Measurements from ENCODE around the gene FGD4.

Gene FGD4

DNA sequence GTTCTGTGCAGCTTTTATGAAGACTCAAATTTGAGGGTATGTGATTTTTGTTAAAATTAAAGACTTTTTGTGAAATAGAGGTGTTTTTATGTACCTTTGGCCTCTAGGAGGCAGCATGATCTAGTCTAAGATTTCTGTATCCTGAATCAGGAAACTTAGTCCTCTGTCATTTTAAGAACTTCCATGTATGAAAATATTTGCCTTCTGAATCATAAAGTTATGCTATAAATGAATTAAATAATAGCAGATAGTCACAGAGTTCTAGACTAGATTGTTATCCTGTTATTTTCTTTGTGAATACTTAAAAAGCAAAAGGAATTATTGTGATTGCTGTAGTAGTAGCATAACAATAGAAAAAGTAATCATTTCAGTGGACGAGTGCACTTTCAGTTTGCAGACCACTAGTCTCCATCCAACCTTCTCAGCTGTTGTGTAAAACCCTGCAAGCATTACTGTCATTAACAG is 56.3 kb downstream of the FGD4 start:
- Mint-ChIP-seq H3K4me3 (no peak overlapping the region), H3K27me3 (ENCODE audit: low read depth) (peaks cover 6% of the 10 kb centered on the region), H3K36me3 (ENCODE audit: low read depth) (no peaks in the 10 kb centered on the region), H3K4me1 (ENCODE audit: low read depth) (no peaks in the 10 kb centered on the region), H3K27ac (no peak overlapping the region), H3K9me3 (no peaks in the 10 kb centered on the region)

DNA sequence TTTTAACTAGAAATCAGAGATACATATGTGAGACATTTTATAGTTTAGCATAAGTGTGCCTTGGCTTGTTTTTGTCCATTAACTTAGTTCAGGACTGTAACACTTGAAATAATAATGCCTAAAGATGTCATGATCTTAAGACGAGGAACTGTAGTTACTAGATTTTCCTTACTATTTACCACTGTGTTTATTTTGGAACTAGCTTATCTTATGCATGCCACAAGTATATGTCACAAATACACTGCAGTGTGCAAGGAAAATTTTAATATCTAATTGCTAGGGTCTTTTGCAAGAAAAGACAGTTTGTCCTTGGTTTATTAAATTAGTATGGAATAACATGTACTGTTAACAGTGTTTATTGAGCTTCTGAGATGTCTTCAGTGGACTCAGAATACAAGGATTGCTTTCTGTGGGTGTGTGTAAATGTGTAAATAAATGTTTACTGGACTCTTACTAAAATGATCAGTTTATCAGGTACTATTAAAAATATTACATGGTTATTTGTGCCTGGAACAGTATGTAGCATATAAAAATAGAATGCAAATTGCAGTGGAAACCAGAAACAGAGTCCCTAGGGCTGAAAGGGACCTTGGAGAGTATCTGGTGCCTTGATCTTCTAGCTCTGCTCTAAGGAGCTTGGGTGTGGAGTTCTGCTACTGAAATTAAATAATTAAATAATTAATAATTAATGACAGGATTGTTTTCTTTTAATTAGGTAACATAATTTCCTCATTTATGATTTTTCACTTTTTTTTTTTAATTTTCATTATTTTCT is 58.1 kb downstream of the FGD4 start:
- Mint-ChIP-seq H3K27me3 (ENCODE audit: low read depth) (peaks cover 5% of the 10 kb centered on the region), H3K4me1 (ENCODE audit: low read depth) (no peaks in the 10 kb centered on the region), H3K4me3 (no peak overlapping the region), H3K27ac (no peak overlapping the region), H3K9me3 (no peaks in the 10 kb centered on the region), H3K36me3 (ENCODE audit: low read depth) (no peaks in the 10 kb centered on the region)

DNA sequence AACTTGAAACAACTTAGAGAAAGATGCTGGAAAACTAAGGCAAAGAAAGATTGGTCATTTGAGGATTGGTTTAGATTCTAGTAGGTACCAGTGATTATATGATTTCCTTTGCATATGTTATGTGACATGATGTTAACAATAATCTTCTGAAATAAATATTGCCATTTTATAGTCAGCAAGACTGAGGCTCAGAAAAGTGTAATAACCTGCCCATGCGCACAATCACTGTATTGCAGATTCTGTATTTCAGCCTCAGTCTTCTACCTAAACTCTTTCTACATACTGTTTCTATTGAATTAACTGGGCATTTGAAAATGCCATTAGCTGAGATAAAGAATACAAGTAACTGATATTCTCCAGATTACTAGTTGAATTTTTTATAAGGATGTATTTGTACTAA is 61.3 kb downstream of the FGD4 start:
- Mint-ChIP-seq H3K27ac (no peak overlapping the region), H3K4me1 (ENCODE audit: low read depth) (no peaks in the 10 kb centered on the region), H3K9me3 (no peaks in the 10 kb centered on the region), H3K27me3 (ENCODE audit: low read depth) (no peaks in the 10 kb centered on the region), H3K36me3 (ENCODE audit: low read depth) (no peaks in the 10 kb centered on the region), H3K4me3 (no peak overlapping the region)

DNA sequence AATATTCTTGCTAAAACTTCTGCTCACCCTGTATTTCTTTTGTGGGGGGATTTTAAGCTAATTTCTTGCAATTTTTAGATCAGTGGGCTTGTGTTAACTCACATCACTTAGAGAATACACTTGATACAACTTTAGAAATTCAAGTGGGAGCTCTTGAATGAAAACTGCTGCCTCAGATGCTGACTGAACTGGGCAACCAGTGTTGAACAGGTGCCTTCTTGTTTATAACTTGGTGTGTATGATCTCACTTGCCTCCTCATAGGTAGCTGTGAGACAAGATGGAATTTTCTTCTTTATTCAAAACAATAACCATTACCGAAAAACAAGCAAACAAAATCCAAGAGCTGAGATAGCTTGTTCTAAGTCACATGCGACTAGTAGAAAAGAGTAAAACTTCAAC is 63.5 kb downstream of the FGD4 start:
- Mint-ChIP-seq H3K4me1 (ENCODE audit: low read depth) (peaks cover 2% of the 10 kb centered on the region), H3K27ac (no peak overlapping the region), H3K9me3 (no peaks in the 10 kb centered on the region), H3K36me3 (ENCODE audit: low read depth) (no peaks in the 10 kb centered on the region), H3K4me3 (no peak overlapping the region), H3K27me3 (ENCODE audit: low read depth) (no peaks in the 10 kb centered on the region)

DNA sequence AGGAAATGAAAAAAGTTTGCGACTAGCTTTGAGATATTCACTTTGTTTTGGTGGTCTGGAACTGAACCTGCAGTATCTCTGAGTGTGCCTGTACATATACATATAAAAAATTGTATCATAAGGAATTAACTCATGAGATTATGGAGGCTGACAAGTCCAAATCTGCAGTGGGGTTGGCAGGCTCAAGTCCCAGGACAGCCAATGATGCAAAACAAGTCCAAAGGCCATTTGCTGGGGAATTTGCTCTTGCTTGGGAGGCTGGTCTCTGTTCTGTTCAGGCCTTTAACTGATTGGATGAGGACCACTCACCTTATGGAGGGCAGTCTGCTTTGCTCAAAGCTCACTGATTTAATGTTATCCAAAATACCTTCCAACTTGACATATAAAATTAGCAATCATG is 66.8 kb downstream of the FGD4 start:
- Mint-ChIP-seq H3K27me3 (ENCODE audit: low read depth) (no peaks in the 10 kb centered on the region), H3K9me3 (no peaks in the 10 kb centered on the region), H3K27ac (no peak overlapping the region), H3K36me3 (ENCODE audit: low read depth) (no peaks in the 10 kb centered on the region), H3K4me3 (no peak overlapping the region), H3K4me1 (ENCODE audit: low read depth) (peaks cover 5% of the 10 kb centered on the region)

DNA sequence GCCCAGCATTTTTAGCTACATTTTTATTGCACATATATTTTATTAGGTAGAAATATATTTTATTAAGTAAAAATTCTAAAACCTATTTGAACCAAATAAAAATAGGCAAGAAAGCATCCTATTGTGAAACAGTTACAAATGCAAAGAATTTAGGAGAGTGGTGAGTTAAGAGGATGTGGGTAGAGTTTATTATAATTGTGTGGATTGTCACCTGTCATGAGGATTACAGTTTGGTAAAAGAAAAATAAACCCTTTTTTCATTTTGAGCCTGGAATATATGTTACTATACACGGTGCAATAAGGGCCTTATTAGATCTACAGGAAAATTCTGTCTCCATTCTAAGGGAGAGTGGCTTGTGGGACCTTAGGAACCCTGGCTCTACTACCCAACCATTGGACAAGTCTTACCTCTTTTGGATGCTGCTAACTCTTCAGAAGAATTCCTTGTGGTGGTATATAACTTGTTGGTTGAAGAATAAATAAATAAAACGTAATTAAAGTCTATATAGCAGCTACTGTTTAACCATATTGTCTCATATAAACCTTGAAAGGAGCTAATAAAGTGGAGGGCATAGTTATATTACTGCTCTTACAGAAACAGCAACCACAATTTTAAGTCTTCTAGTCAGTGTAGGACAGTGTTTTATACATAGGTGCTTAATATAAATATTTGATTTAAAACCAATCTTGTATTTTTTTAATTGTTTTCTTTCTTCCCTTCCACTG is 67.8 kb downstream of the FGD4 start:
- Mint-ChIP-seq H3K27me3 (ENCODE audit: low read depth) (no peaks in the 10 kb centered on the region), H3K4me3 (no peak overlapping the region), H3K4me1 (ENCODE audit: low read depth) (peaks cover 5% of the 10 kb centered on the region), H3K27ac (no peak overlapping the region), H3K36me3 (ENCODE audit: low read depth) (no peaks in the 10 kb centered on the region), H3K9me3 (no peaks in the 10 kb centered on the region)

DNA sequence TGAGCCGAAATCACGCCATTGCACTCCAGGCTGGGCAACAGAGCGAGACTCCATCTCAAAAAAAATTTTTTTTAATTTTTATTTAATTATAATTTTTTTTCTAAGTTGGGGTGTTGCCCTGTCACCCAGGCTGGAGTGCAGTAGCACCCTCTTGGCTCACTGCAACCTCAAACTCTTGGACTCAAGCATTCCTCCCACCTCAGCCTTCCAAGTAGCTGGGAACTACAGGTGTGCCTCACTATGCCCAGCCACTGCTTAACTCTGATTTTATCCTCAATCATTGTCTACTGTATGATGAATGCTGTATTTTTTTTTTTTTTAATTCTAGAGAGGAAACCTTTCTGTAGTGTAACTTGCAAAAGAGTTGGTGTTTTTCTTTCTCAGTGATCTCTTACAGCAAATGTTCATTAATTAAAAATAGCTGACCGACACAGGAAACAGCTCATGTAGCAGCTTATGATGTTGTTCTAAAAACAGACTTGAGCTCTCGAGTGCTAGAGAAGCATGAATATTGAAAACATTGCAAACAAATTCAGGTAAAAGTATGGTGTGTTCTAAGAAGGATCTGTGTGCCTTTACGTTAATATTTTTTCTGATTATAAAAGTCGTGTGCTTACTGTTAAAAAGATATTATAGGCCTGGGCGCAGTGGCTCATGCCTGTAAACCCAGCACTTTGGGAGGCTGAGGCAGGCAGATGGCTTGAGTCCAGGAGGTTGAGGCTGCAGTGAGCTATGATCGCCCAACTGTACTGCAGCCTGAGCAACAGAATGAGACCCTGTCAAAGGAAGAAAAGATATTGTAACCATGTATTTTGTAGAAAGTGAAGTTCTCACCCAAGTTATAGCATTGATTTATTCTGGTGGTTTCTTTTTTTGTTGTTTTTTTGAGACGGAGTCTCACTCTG is 68.9 kb downstream of the FGD4 start:
- no peaks in the 10 kb centered on the region for H3K36me3 Mint-ChIP-seq (ENCODE audit: low read depth)
- no peaks in the 10 kb centered on the region for H3K27me3 Mint-ChIP-seq (ENCODE audit: low read depth)
- H3K4me1 Mint-ChIP-seq (ENCODE audit: low read depth), result peaks cover 5% of the 10 kb centered on the region
- H3K27ac Mint-ChIP-seq, result no peak overlapping the region
- H3K4me3 Mint-ChIP-seq, result no peak overlapping the region
- H3K9me3 Mint-ChIP-seq, result no peaks in the 10 kb centered on the region

DNA sequence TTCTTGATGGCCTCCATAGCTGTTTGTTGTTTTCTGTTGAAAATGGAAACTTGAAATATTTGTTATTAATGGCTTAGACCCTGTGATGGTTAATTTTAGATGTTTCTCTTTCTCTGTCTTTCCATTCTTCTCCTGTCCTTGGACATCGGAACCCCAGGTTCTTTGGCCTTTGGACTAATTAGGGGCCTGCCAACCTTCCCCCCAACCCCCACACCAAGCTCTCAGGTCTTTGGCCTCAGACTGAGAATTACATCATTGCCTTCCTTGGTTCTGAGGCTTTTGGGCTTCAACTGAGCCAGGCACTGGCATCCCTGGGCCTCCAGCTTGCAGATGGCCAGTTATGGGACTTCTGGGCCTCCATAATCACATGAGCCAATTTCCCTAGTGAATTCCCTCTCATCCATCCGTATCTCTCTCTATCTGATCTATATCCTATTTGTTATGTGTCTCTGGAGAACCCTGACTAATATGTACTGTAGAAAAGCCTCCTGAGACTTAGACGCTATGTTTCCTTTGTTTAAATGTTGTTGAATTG is 71.6 kb downstream of the FGD4 start:
- no peaks in the 10 kb centered on the region for H3K9me3 Mint-ChIP-seq
- peaks cover 5% of the 10 kb centered on the region for H3K4me1 Mint-ChIP-seq (ENCODE audit: low read depth)
- H3K36me3 Mint-ChIP-seq (ENCODE audit: low read depth), result no peaks in the 10 kb centered on the region
- H3K4me3 Mint-ChIP-seq, result no peak overlapping the region
- H3K27me3 Mint-ChIP-seq (ENCODE audit: low read depth), result no peaks in the 10 kb centered on the region
- no peak overlapping the region for H3K27ac Mint-ChIP-seq

DNA sequence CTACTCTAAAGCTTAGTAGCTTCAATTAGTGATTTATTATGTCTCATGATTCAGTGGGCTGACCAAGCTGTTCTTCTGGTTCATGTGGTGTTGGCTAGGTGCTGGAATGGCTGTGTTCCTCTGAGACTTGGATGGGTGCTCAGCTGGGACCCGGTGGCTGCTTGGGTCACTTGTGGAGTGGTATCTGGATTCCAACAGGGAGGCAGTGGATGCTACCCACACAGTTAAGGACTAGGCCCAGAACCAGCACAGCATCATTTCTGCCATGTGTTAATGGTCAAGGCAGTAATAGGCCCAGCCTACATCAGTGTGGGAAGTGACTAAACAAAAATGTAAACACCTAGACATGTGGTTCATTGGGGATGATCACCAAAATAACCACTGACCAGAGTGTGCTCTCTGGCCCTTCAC is 72.2 kb downstream of the FGD4 start:
- Mint-ChIP-seq H3K27ac (no peak overlapping the region), H3K27me3 (ENCODE audit: low read depth) (no peaks in the 10 kb centered on the region), H3K4me3 (no peak overlapping the region), H3K36me3 (ENCODE audit: low read depth) (no peaks in the 10 kb centered on the region), H3K4me1 (ENCODE audit: low read depth) (peaks cover 5% of the 10 kb centered on the region), H3K9me3 (no peaks in the 10 kb centered on the region)

DNA sequence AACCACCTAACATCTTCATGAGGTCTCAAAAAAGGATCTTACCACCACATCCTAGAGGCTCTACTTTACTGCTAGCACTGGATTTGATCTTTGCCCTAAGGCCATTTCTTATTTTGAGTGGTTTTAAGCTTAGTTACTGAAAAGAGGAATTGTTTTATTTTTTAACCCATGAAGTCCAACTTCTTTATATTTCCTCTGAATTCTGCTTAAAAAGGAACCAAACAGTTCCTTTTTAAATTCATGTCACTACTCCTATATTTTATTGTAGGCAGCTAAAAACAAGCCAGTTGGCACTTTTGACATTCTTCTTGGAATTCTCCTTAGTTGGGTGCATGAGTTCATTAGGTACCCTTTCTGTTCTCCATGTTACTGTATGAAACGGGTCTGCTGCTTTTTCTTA is 76.4 kb downstream of the FGD4 start:
- H3K9me3 Mint-ChIP-seq, result no peaks in the 10 kb centered on the region
- H3K36me3 Mint-ChIP-seq (ENCODE audit: low read depth), result no peaks in the 10 kb centered on the region
- H3K4me3 Mint-ChIP-seq, result no peak overlapping the region
- peaks cover 11% of the 10 kb centered on the region for H3K27me3 Mint-ChIP-seq (ENCODE audit: low read depth)
- no peak overlapping the region for H3K27ac Mint-ChIP-seq
- no peaks in the 10 kb centered on the region for H3K4me1 Mint-ChIP-seq (ENCODE audit: low read depth)

DNA sequence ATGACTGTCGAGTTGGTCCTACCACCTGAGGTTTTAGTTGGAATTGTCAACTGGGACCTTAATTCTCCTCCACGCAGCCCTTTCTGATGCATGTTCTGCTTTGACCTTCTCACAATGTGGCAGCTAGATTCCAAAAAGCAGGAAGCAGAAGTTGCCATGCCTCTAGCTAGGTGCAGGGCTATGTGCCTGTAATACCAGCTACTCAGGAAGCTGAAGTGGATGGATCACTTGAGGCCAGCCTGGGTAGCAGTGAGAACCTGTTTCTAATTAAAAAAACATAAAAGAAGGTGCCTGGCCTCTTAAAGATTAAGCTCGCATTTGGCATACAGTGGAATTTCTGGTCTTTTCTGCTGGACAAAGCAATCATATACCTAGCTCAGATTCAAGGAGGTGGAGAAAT is 77.1 kb downstream of the FGD4 start:
- Mint-ChIP-seq H3K9me3 (no peaks in the 10 kb centered on the region), H3K4me1 (ENCODE audit: low read depth) (no peaks in the 10 kb centered on the region), H3K36me3 (ENCODE audit: low read depth) (no peaks in the 10 kb centered on the region), H3K27ac (no peak overlapping the region), H3K4me3 (no peak overlapping the region), H3K27me3 (ENCODE audit: low read depth) (peaks cover 11% of the 10 kb centered on the region)

DNA sequence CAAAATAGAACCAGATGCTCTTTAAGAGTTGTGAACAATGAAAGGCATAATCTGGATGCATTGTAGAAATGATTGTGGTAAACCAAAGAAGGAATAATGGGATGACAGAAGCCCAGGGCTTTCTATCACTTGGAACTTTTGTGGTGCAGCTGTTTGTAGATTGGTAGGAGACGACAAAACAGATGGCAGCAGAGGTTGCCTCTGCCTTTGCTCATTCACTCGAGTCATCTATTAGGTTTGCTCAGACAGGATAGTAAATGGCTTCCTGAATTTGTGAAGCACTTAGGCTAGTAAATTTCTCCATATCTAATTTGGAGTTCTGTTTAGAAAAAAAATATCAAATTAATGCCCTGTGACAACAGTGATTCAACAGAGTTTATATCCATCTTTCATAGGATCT is 78.4 kb downstream of the FGD4 start:
- Mint-ChIP-seq H3K4me3 (no peak overlapping the region), H3K9me3 (no peaks in the 10 kb centered on the region), H3K27me3 (ENCODE audit: low read depth) (peaks cover 11% of the 10 kb centered on the region), H3K4me1 (ENCODE audit: low read depth) (no peaks in the 10 kb centered on the region), H3K27ac (no peak overlapping the region), H3K36me3 (ENCODE audit: low read depth) (no peaks in the 10 kb centered on the region)

DNA sequence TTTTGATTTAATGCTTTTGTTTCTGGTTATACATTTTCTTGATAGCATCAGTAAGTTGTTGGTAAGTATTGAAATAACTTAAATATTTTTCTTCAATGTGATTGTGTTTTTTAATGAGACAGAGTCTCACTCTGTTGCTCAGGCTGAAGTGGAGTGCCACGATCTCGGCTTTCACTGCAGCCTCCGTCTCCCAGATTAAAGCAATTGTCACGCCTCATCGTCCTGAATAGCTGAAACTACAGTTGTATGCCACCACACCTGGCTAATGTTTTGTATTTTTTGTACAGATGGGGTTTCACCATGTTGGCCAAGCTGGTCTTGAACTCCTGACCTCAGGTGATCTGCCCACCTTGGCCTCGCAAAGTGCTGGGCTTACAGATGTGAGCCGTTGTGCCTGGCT is 78.8 kb downstream of the FGD4 start:
- Mint-ChIP-seq H3K9me3 (no peaks in the 10 kb centered on the region), H3K27ac (no peak overlapping the region), H3K36me3 (ENCODE audit: low read depth) (no peaks in the 10 kb centered on the region), H3K4me1 (ENCODE audit: low read depth) (peaks cover under 1% of the 10 kb centered on the region), H3K27me3 (ENCODE audit: low read depth) (peaks cover 11% of the 10 kb centered on the region), H3K4me3 (no peak overlapping the region)

DNA sequence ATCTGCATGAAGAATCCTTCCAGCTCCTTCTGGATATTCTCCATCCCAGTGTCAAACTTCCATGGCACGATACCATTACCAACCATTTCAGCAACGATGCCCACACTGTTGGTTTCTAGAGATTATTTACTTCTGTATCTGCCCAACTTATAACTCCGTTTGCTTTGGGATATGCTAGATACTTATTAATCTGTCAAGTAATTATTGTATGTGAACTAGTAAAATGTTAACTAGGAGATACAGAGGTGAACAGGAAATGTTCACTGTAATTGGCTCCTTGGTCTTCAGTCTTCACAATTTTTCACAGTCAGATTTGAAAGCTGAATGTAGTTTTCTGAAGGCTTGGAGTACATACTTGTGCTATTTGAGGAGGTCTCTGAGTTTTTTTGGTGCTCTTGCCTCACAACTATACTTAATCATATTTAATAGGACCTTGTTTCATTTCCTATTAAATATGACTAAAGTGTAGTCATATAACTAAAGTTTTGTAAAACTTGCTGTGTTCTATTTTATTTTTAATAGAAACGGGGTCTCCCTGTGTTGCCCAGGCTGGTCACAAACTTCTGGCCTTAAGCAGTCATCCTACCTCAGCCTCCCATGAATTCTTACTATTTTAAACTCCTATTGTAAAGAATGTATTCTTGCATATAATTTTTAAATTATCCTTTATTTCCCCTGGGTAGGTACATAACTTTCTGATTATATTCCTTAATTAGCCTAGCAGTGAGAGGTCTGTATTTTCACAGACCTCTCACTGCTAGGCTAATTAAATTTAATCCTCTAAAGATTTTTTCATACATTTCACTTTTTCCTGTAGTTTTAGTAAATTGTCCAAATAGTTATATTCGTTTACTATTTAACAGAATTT is 79.7 kb downstream of the FGD4 start:
- peaks cover 11% of the 10 kb centered on the region for H3K27me3 Mint-ChIP-seq (ENCODE audit: low read depth)
- H3K4me1 Mint-ChIP-seq (ENCODE audit: low read depth), result peaks cover 6% of the 10 kb centered on the region
- no peaks in the 10 kb centered on the region for H3K9me3 Mint-ChIP-seq
- no peaks in the 10 kb centered on the region for H3K36me3 Mint-ChIP-seq (ENCODE audit: low read depth)
- no peak overlapping the region for H3K4me3 Mint-ChIP-seq
- H3K27ac Mint-ChIP-seq, result no peak overlapping the region
